GM12891 (cell line): Measurements from ENCODE around the gene ZBTB12.

Experiments
- POLR2A ChIP-seq: IDR thresholded peaks from 2 replicates; pipeline ENCODE4 v1.6.1; 2011; ENCODE audit warnings: low read depth, low read length, control low read depth
- POLR2AphosphoS5 ChIP-seq: IDR thresholded peaks from 2 replicates; pipeline ENCODE4 v1.6.1; 2011; ENCODE audit warnings: low read depth, low read length, control low read depth
- SPI1 ChIP-seq: IDR thresholded peaks from 2 replicates; pipeline ENCODE4 v1.6.1; 2011; ENCODE audit warnings: low read depth, low read length, control low read depth
- TAF1 ChIP-seq: IDR thresholded peaks from 2 replicates; pipeline ENCODE4 v1.6.1; 2011; ENCODE audit warnings: low read depth, low read length, control low read depth

GRCh38 chr6:31918069-31918720 lies 16.3 kb upstream of the ZBTB12 start:
- no peak for TF ChIP-seq TAF1
- no peak for TF ChIP-seq SPI1
- TF ChIP-seq POLR2A: no peak
- no peak for TF ChIP-seq POLR2AphosphoS5
